Stimulated activated CD8-positive, alpha-beta memory T cell treated with anti-CD3 and anti-CD28 coated beads, Interleukin-15, amount 100 ng/mL, for 48 hours (primary cell): ENCODE results near the gene CD180.
"Not testable (repeated sequence)": the region's sequence is repeated elsewhere in the genome, so short reads cannot be mapped to it uniquely, and the experiment has no call there.

ENCODE experiments used
- DNase-seq, 2 donors: peaks; one replicate each; pipeline ENCODE4 v3.0.0-alpha.2; 2020; ENCODE audit warnings: low read depth in 2 of 2

The CD180 gene

DNA sequence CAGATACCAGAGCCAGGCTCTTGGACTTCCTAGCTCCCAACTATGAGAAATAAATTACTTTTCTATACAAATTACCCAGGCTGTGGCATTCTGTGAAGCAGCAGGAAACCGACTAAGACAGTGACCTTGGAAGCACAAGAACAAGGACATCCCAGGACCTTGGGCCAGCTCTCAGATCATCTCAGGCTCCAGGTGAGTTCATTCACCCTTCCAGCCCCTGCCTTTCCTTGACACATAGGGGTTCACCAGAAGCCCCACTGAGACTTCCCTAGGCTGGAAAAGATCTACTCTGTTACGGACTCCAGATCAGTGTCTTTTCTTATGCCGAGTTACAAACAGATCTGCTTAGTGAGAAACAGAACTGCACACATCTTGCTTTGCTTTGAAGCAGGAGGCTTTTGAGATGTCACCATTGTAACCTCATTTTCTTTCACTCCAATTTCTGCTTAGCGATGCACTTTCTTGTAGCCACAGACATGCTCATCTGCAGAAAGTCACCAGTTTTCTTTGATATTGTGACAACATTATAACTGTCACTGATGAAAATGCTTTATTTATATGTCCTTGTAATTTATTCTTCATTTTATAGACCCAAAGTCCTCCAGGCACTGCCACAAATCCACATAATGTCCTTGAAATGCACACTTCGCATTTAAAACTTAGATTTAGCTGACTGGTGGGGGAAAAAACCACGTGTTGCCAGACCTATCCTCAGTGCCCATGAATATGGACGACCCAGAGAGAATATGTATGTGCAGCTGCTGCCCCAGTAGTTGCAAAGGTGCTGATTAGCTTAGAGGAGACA lies 8.1 kb downstream of the CD180 start:
- DNase-seq: no peak

DNA sequence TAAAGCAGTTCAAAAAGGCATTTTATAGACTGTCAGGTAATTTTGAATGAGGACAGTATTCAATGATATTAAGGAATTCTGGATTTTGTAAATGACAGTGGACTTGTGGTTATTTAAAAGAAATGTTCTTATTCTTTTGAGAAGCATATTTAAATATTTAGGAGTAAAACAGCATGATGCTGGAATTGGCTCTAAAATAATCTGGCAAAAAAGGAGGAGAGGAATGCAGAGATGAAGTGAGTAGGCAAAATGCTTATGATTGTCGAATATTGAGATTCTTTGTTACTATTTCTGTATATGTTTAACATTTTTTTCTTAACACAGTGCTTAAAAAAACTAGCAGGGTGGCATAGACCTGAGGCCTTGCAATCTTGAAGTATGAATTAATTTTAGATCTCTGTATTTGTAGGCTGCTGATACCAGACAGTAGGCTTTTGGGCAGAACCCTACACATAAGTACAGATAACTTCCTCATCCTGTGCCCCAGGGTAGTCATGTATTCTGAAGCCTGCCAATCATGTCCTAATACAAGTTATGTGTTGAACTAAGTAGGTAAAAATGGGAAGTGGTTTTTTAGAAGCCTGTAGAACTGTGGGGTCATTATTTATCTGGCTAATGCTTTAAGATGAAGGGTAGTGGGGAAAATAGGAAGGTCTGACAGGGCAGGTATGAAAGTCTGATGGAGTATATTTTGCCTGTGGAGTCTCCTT lies 9.4 kb downstream of the CD180 start:
- no peak for DNase-seq

DNA sequence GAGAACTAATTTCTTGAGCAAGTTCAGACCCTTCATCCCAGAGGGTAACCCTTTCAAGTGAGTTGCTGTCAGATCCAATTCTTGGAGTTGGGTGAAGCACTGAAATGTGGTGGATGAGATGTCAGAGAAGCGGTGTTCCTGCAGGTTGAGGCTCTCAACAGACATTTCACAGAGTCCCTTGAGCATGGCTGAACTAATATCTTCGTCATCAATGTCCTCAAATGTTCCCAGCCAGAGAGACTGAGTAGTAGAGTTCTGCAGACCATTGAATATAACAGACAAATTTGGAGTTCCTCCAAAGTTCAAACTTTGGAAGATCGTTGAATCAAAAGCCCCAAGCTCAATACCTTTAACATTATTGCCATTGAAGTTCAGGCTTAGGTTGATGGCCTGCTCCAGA lies 12.7 kb downstream of the CD180 start:
- DNase-seq: no peak

DNA sequence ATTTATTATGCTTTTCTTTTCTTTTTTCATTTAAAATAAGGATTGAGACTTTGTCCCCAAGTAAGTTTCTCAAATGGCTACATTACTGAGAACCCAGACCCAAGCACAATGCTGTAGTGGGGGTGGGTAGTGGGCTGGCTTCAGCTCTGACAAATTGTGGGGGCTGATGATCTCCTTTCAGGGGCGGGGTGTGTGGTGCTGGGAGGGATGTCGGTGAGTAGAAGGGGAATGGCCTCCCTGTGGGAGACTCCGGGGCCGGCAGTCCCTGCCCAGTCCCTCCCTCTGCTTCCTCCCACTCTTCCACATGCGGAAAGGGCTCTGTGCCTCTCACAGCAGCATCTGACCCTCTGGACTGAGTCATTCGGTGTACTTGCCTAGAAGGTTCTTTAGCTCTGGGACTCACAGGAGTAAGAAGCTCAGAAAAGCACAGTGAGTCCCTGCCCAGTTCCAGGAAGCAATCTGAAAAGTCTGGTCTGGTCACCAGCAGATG lies 14.3 kb downstream of the CD180 start:
- no peak for DNase-seq

DNA sequence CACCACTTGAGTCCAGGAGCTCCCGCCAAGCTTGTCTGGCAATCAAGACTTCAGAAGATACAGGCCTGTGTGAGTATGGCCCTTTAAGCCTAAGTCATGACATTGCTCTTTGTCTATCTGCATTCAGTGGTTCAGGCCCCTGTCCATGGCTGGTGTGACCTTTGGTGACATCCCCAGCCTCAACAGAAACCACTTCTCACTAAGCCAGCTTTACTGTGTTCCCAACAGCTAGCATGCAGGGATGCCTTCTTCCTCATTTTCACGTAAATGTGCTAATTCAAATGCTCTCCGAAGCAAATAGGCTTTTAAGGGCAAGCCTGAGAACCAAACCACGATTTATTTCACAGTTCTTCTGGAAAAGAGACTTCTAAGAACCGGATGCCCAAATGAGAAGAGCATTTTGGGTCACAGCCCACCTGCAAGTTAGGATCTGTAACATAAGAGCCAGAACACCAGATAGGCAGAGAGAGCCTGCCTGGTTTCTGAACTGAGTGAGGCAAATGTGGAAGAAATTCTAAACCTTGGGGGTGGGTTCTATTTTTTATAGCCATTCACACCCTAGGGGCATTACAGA lies 14.9 kb downstream of the CD180 start:
- DNase-seq: no peak

DNA sequence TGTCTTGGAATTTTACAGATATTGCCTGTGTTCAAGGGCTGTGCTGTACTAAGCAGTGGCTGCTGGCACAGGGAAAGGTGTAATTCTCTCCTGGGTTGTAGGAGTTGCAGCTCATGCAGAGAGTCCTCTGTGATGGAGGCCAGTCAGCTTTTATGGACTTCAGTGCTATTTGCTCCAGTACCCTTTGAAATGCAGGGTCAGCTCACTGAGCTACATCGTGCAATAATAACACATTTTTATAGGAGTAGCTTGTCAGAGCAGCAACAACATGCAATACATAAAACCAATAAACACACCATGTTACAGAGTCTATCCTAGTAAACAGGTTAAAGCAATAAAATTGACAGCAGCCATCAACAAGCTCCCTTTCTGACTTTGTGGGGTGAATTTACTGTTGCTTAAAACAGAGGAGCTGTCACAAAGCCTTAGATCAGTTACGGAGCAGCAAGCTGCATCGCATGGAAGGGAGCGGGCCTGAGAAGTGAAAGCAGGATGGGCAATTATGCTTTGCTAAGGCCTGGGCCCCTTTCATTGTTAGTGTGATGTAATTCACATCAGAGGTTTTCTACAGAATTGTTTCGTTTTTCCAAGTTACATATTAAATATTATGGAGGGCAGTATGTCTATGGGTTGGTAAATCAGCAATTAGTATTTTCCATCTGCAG lies 16.8 kb downstream of the CD180 start:
- DNase-seq: no peak

DNA sequence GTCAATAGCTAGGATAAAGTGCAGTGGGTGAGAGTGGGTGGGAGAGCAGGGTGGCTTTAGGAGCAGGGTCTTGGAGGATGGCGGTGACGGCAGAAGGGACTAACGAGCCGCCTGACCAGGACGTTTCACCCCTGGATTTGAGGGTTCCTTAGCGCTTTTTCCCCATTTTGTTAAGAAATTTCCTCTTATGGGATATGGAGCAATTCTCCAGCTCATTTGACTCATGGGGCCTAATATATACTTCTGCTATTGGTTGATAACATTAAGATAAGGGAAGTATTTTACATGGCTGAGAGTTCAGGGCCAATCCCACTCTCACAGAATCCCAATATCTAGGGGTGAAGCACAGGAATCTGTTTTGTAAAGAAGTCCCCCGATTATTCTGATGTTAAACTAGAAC lies 17.6 kb downstream of the CD180 start:
- DNase-seq: no peak

DNA sequence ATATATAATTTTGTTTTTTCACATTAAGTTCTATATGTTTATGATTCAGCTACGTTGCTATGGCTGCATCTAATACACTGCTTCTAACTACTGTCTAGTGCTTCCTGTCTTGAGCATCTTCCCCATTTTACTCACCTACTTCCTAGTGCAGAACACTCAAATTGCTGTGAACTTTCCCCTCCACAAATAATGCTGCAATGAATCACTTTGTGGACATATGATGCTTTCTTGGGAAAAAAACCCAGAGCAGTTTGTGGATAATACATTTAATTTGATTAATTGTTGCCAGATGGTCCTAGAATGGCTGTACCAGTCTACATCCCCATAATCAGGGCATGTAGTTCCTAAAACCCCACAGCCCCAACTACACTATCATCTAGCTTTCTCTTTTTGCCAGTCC lies 18.5 kb downstream of the CD180 start:
- DNase-seq: no peak

DNA sequence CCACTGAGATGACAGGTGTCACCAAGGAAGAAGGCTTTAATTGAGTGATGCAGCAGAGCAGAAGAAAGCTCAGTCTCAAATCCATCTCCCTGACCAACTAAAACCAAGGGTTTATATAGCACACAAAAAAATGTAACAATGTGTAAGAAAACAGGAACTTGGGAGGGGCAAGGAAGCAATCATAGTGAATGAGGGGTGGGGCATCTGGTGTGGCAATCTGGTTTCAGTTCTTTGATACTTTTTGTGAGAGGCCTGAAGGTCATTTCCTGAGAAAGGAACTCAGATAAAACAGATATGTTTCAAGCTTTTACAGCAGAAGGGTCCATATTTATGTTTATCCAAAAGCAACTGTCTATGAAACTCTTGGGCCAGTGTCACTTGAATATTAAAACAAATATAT lies 19.7 kb downstream of the CD180 start:
- no peak for DNase-seq

DNA sequence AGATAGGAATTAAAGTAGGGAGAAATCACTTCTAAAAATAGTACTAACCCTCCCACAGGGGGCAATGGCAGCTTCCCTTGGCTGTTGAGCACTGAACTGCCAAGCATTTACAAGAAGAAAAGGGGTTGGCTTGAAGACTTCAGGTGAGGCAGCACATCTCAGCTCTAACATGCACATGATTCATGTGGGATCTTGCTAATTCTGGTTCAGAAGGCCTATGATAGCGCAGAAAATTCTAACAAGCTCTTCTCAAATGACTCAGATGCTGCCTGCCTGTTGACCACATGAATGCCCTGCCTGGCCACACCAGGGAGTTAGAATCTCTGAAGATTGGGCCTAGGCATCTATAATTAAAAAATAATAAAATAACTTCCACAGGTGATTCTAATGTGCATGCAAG lies 22.6 kb downstream of the CD180 start:
- DNase-seq: no peak

DNA sequence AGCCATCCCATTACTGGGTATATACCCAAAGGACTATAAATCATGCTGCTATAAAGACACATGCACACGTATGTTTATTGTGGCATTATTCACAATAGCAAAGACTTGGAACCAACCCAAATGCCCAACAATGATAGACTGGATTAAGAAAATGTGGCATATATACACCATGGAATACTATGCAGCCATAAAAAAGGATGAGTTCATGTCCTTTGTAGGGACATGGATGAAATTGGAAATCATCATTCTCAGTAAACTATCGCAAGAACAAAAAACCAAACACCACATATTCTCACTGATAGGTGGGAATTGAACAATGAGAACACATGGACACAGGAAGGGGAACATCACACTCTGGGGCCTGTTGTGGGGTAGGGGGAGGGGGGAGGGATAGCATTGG lies 23.2 kb downstream of the CD180 start:
- DNase-seq: not testable (repeated sequence)

DNA sequence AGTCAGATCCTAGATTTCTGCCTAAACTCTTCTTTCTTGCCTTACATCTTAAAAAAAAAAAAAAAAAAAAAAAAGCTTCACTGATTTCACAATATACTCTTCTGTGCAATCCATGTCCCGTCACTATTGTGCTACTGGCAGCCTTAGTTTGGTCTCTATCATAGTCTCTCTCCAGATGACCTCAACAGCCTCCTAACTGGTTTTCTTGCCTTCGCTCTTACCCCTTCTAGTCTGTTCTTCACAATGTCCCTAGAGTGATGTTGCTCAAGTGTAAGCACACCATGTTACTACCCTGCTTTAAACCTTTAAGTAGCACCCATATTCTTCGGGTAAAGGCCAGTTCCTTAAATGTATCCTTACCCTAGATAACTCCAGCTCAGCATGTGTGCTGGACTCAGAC lies 25.8 kb downstream of the CD180 start:
- no peak for DNase-seq

DNA sequence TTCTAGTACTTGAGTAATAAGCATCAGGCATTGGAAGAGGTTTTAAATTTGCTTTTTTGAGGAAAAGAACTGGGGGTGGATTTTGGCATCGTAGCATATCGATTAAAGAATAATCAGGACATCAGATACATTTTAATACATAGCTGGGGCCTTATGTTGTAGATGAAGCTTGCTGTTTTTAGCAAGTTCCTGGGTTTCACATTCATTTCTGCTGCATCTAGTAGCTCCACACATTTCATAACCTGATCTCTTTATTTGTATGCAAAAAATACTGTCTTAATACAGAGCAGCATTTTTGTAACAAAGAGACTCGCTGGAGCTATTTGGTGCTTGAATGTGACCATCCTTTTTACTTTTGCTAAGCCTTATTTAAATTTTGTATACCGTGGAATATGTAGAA lies 28.5 kb downstream of the CD180 start:
- no peak for DNase-seq

DNA sequence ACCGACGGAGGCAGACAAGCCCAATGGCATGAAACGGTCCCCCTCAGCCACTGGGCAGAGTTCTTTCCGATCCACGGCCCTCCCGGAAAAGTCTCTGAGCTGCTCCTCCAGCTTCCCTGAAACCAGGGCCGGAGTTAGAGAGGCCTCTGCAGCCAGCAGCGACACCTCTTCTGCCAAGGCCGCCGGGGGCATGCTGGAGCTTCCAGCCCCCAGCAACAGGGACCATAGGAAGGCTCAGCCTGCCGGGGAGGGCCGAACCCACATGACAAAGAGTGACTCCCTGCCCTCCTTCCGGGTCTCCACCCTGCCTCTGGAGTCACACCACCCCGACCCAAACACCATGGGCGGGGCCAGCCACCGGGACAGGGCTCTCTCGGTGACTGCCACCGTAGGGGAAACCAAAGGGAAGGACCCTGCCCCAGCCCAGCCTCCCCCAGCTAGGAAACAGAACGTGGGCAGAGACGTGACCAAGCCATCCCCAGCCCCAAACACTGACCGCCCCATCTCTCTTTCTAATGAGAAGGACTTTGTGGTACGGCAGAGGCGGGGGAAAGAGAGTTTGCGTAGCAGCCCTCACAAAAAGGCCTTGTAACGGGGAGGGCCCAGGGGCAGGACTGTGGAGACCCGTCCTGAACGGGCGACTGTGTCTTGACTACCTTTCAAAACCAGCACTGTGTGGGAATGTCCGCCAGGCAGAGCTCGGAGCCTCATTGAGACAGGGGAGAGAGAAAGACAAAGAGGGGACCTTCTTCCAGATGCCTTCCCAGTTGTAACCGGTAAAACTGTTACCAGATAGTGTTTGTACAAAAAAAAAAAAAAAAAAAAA lies 29.9 kb downstream of the CD180 start:
- DNase-seq: peak; percentile 61 to 73

DNA sequence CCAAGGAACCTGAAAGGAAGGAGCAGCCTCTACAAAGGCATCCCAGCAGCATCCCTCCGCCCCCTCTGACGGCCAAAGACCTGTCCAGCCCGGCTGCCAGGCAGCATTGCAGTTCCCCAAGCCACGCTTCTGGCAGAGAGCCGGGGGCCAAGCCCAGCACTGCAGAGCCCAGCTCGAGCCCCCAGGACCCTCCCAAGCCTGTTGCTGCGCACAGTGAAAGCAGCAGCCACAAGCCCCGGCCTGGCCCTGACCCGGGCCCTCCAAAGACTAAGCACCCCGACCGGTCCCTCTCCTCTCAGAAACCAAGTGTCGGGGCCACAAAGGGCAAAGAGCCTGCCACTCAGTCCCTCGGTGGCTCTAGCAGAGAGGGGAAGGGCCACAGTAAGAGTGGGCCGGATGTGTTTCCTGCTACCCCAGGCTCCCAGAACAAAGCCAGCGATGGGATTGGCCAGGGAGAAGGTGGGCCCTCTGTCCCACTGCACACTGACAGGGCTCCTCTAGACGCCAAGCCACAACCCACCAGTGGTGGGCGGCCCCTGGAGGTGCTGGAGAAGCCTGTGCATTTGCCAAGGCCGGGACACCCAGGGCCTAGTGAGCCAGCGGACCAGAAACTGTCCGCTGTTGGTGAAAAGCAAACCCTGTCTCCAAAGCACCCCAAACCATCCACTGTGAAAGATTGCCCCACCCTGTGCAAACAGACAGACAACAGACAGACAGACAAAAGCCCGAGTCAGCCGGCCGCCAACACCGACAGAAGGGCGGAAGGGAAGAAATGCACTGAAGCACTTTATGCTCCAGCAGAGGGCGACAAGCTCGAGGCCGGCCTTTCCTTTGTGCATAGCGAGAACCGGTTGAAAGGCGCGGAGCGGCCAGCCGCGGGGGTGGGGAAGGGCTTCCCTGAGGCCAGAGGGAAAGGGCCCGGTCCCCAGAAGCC lies 30.8 kb downstream of the CD180 start:
- peak; percentile 60 to 71 for DNase-seq

DNA sequence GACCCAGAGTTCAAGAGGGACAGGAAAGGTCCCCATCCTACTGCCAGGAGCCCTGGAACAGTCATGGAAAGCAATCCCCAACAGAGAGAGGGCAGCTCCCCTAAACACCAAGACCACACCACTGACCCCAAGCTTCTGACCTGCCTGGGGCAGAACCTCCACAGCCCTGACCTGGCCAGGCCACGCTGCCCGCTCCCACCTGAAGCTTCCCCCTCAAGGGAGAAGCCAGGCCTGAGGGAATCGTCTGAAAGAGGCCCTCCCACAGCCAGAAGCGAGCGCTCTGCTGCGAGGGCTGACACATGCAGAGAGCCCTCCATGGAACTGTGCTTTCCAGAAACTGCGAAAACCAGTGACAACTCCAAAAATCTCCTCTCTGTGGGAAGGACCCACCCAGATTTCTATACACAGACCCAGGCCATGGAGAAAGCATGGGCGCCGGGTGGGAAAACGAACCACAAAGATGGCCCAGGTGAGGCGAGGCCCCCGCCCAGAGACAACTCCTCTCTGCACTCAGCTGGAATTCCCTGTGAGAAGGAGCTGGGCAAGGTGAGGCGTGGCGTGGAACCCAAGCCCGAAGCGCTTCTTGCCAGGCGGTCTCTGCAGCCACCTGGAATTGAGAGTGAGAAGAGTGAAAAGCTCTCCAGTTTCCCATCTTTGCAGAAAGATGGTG lies 31.6 kb downstream of the CD180 start:
- DNase-seq: no peak

DNA sequence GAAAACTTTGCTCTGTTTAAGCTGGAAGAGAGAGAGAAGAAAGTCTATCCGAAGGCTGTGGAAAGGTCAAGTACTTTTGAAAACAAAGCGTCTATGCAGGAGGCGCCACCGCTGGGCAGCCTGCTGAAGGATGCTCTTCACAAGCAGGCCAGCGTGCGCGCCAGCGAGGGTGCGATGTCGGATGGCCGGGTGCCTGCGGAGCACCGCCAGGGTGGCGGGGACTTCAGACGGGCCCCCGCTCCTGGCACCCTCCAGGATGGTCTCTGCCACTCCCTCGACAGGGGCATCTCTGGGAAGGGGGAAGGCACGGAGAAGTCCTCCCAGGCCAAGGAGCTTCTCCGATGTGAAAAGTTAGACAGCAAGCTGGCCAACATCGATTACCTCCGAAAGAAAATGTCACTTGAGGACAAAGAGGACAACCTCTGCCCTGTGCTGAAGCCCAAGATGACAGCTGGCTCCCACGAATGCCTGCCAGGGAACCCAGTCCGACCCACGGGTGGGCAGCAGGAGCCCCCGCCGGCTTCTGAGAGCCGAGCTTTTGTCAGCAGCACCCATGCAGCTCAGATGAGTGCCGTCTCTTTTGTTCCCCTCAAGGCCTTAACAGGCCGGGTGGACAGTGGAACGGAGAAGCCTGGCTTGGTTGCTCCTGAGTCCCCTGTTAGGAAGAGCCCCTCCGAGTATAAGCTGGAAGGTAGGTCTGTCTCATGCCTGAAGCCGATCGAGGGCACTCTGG lies 32.6 kb downstream of the CD180 start:
- no peak for DNase-seq

DNA sequence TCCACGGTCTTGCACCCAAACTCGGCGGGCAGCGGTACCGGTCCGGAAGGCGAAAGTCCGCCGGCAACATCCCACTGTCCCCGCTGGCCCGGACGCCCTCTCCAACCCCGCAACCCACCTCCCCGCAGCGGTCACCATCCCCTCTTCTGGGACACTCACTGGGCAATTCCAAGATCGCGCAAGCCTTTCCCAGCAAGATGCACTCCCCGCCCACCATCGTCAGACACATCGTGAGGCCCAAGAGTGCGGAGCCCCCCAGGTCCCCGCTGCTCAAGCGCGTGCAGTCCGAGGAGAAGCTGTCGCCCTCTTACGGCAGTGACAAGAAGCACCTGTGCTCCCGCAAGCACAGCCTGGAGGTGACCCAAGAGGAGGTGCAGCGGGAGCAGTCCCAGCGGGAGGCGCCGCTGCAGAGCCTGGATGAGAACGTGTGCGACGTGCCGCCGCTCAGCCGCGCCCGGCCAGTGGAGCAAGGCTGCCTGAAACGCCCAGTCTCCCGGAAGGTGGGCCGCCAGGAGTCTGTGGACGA lies 33.3 kb downstream of the CD180 start:
- DNase-seq: no peak

DNA sequence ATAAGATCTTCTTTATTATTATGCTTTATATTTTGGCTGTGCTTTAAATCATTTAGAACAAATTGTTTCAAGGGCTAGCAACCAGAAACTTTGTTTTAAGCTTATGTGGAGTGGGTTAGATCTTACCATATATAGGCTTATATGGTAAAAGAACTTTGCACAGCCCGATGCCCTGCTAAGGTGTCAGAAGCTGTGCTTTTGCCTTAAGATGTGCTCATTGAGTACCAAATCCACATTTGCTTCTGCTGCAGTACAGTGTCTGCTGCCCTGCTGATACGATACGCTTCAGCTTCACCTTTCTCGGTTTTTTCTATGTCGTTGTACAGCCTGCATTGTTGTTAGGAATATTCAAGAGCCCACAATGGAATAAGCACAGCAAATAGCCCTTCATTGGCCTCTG lies 34.8 kb downstream of the CD180 start:
- DNase-seq: no peak
